Measurements from ENCODE around the gene HSPA5. TPM values are rescaled to one million over a fixed set of nuclear protein-coding genes. Genes with fewer than 3 reads are reported as not detected.

HSPA5 gene
- total and polyA plus RNA-seq, 10 of the 15 experiments (the other 5 are each of a cell fraction or from before 2014, with no cell fraction given) = 39.8 to 517 (median 105) TPM

DNA sequence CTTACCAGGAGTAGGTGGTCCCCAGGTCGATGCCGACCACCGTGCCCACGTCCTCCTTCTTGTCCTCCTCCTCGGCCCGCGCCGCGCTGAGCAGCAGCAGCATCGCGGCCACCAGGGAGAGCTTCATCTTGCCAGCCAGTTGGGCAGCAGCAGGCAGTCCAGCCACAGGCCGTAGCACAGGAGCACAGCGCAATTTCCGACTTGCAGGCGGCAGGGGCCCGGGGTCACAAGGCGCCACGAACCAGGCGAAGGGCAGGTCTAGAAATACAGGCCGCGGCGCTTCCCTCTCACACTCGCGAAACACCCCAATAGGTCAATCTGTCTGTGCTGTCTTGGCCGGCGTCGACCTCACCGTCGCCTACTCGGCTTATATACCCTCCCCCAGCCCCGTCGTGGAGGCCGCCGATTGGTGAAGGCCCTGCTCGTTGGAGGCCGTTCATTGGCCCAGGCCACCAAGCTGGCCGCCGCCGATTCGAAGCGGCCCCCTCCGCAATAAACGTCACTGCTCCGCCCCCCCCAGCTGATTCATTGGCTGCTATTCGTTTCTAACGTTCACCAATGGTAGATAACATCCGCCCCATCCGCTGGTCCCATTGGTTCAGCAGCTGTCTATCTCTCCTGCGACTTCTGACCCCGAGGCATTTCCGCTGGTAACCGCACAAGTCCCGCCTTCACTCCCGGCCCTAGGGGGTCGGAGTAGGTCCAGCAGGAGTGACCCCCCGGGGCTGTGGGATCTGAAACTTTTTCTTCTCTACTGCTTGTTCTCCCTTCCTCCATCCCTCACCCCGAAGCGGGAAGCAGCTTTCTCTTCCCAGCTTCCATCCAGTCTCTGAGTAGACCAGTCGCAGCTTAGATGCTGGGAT is at the start of gene HSPA5 (continued):
- peak; percentile 95 for TF ChIP-seq GABPA (IDR thresholded peaks at IDR 0.05; ENCODE audit: low read depth)
- peak; percentile 95 for TF ChIP-seq SMAD5 (IDR thresholded peaks at IDR 0.05; ENCODE audit: low read depth)
- TF ChIP-seq, protein P1, sequence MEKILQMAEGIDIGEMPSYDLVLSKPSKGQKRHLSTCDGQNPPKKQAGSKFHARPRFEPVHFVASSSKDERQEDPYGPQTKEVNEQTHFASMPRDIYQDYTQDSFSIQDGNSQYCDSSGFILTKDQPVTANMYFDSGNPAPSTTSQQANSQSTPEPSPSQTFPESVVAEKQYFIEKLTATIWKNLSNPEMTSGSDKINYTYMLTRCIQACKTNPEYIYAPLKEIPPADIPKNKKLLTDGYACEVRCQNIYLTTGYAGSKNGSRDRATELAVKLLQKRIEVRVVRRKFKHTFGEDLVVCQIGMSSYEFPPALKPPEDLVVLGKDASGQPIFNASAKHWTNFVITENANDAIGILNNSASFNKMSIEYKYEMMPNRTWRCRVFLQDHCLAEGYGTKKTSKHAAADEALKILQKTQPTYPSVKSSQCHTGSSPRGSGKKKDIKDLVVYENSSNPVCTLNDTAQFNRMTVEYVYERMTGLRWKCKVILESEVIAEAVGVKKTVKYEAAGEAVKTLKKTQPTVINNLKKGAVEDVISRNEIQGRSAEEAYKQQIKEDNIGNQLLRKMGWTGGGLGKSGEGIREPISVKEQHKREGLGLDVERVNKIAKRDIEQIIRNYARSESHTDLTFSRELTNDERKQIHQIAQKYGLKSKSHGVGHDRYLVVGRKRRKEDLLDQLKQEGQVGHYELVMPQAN (conservative IDR thresholded peaks at IDR 0.05) = peak; percentile 93
- TF ChIP-seq ZBTB40 (IDR thresholded peaks at IDR 0.05; ENCODE audit: borderline replicate concordance) = peak; percentile 95
- no peak for TF ChIP-seq ZBTB4 (CRISPR knock-in tag; IDR thresholded peaks at IDR 0.05)
- TF ChIP-seq POLR2AphosphoS2 (IDR thresholded peaks at IDR 0.05; ENCODE audit: low read depth, low read length) = peak; percentile 99
- no peak for TF ChIP-seq FOXM1 (IDR thresholded peaks at IDR 0.05; ENCODE audit: low read depth, low read length)
- no peak; the same call in 1 of the 2 replicates for TF ChIP-seq HDGF (IDR thresholded peaks at IDR 0.05)
- TF ChIP-seq IKZF1 (conservative IDR thresholded peaks at IDR 0.05) = peak; percentile 43
- TF ChIP-seq, protein P2, sequence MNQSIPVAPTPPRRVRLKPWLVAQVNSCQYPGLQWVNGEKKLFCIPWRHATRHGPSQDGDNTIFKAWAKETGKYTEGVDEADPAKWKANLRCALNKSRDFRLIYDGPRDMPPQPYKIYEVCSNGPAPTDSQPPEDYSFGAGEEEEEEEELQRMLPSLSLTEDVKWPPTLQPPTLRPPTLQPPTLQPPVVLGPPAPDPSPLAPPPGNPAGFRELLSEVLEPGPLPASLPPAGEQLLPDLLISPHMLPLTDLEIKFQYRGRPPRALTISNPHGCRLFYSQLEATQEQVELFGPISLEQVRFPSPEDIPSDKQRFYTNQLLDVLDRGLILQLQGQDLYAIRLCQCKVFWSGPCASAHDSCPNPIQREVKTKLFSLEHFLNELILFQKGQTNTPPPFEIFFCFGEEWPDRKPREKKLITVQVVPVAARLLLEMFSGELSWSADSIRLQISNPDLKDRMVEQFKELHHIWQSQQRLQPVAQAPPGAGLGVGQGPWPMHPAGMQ (IDR thresholded peaks at IDR 0.05; ENCODE audit: borderline replicate concordance) = no peak
- TF ChIP-seq, protein P3, sequence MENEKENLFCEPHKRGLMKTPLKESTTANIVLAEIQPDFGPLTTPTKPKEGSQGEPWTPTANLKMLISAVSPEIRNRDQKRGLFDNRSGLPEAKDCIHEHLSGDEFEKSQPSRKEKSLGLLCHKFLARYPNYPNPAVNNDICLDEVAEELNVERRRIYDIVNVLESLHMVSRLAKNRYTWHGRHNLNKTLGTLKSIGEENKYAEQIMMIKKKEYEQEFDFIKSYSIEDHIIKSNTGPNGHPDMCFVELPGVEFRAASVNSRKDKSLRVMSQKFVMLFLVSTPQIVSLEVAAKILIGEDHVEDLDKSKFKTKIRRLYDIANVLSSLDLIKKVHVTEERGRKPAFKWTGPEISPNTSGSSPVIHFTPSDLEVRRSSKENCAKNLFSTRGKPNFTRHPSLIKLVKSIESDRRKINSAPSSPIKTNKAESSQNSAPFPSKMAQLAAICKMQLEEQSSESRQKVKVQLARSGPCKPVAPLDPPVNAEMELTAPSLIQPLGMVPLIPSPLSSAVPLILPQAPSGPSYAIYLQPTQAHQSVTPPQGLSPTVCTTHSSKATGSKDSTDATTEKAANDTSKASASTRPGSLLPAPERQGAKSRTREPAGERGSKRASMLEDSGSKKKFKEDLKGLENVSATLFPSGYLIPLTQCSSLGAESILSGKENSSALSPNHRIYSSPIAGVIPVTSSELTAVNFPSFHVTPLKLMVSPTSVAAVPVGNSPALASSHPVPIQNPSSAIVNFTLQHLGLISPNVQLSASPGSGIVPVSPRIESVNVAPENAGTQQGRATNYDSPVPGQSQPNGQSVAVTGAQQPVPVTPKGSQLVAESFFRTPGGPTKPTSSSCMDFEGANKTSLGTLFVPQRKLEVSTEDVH (IDR thresholded peaks at IDR 0.05; ENCODE audit: low read depth, partially characterized antibody) = peak; percentile 75
- TF ChIP-seq NR2F1 (conservative IDR thresholded peaks at IDR 0.05) = peak; percentile 84
